Measurements from ENCODE around the gene KPRP. TPM values are rescaled to one million over a fixed set of nuclear protein-coding genes. Genes with fewer than 3 reads are reported as not detected.

The KPRP gene
- total RNA-seq, 2 experiments from 2014 or later = not detected

GRCh38 chr1:152796421-152796820, 38.6 kb downstream of the KPRP start, which contains the start of gene LCE1D:
Gene LCE1D (plus strand): TSS chr1:152796721. CDS start chr1:152797795, 1,074 bp downstream.
- Mint-ChIP-seq H3K36me3 (no peaks in the 10 kb centered on the region), H3K9me3 (ENCODE audit: low read depth) (no peaks in the 10 kb centered on the region), H3K4me3 (no peak within 1 kb of the TSS), H3K4me1 (no peaks in the 10 kb centered on the region), H3K27ac (no peak within 1 kb of the TSS), H3K27me3 (peaks cover 7% of the 10 kb centered on the region)
- CTCF ChIA-PET = no interaction called here
- no peak for ATAC-seq
- no peak for DNase-seq

- ATAC-seq (no peak), DNase-seq (no peak)
- H3K4me3 Mint-ChIP-seq = no peak overlapping the region
- CTCF ChIA-PET = no interaction called here
- no peaks in the 10 kb centered on the region for H3K36me3 Mint-ChIP-seq
- no peak overlapping the region for H3K27ac Mint-ChIP-seq
- peaks cover 13% of the 10 kb centered on the region for H3K27me3 Mint-ChIP-seq
- H3K4me1 Mint-ChIP-seq = no peaks in the 10 kb centered on the region
- no peaks in the 10 kb centered on the region for H3K9me3 Mint-ChIP-seq (ENCODE audit: low read depth)
These were observed 43.5 kb downstream of the KPRP start for GRCh38 chr1:152801333-152801732.

- no peak within 1 kb of the TSS for H3K4me3 Mint-ChIP-seq
- H3K9me3 Mint-ChIP-seq (ENCODE audit: low read depth) = no peaks in the 10 kb centered on the region
- no peak within 1 kb of the TSS for H3K27ac Mint-ChIP-seq
- no peaks in the 10 kb centered on the region for H3K4me1 Mint-ChIP-seq
- CTCF ChIA-PET = no interaction called here
- no peaks in the 10 kb centered on the region for H3K36me3 Mint-ChIP-seq
- ATAC-seq (no peak), DNase-seq (no peak)
- H3K27me3 Mint-ChIP-seq = peaks cover 15% of the 10 kb centered on the region
These were observed 48.8 kb downstream of the KPRP start, which contains the start of gene LCE1C for GRCh38 chr1:152806576-152806975. Gene LCE1C (minus strand): TSS chr1:152806651. CDS start chr1:152805478, 1,173 bp downstream.

- H3K4me3 Mint-ChIP-seq = no peak overlapping the region
- no peak for DNase-seq
- no peaks in the 10 kb centered on the region for H3K36me3 Mint-ChIP-seq
- peaks cover 2% of the 10 kb centered on the region for H3K9me3 Mint-ChIP-seq (ENCODE audit: low read depth)
- no peaks in the 10 kb centered on the region for H3K4me1 Mint-ChIP-seq
- CTCF ChIA-PET = no interaction called here
- H3K27ac Mint-ChIP-seq = no peak overlapping the region
- no peak for ATAC-seq
- peaks cover 15% of the 10 kb centered on the region for H3K27me3 Mint-ChIP-seq
These were observed 53.2 kb downstream of the KPRP start for GRCh38 chr1:152811050-152811449.

Other genes with a start within 250 kb of the KPRP start
- not detected for gene LCE5A, start 247.2 kb upstream of the KPRP start, total RNA-seq
- gene CRCT1, start 243.5 kb upstream of the KPRP start, total RNA-seq = not detected
- not detected for gene LCE3E, start 191.2 kb upstream of the KPRP start, total RNA-seq
- not detected for gene LCE3D, start 177.5 kb upstream of the KPRP start, total RNA-seq
- not detected for gene LCE3C, start 157.8 kb upstream of the KPRP start, total RNA-seq
- not detected for gene LCE3B, start 144.2 kb upstream of the KPRP start, total RNA-seq
- not detected for gene LCE3A, start 134.9 kb upstream of the KPRP start, total RNA-seq
- not detected for gene LCE2D, start 94.6 kb upstream of the KPRP start, total RNA-seq
- gene LCE2C, start 82.7 kb upstream of the KPRP start, total RNA-seq = not detected
- not detected for gene LCE2B, start 71.9 kb upstream of the KPRP start, total RNA-seq
- gene LCE2A, start 59.7 kb upstream of the KPRP start, total RNA-seq = not detected
- not detected for gene LCE4A, start 49.9 kb upstream of the KPRP start, total RNA-seq
- not detected for gene LCE1F, start 17.1 kb downstream of the KPRP start, total RNA-seq
- gene LCE1E, start 28.2 kb downstream of the KPRP start, total RNA-seq = not detected
- not detected for gene LCE1D, start 38.7 kb downstream of the KPRP start, total RNA-seq
- not detected for gene LCE1C, start 48.6 kb downstream of the KPRP start, total RNA-seq
- not detected for gene LCE1B, start 53.9 kb downstream of the KPRP start, total RNA-seq
- gene LCE1A, start 69.4 kb downstream of the KPRP start, total RNA-seq = not detected
- not detected for gene LCE6A, start 84.8 kb downstream of the KPRP start, total RNA-seq
- not detected for gene LCE7A, start 102.0 kb downstream of the KPRP start, total RNA-seq
- not detected for gene SMCP, start 120.3 kb downstream of the KPRP start, total RNA-seq
- gene IVL, start 150.5 kb downstream of the KPRP start, total RNA-seq = not detected
- gene SPRR5, start 189.2 kb downstream of the KPRP start, total RNA-seq = not detected
- not detected for gene SPRR4, start 212.6 kb downstream of the KPRP start, total RNA-seq
- gene SPRR1A, start 226.1 kb downstream of the KPRP start, total RNA-seq = not detected
- not detected for gene SPRR3, start 243.7 kb downstream of the KPRP start, total RNA-seq

Data from activated CD8-positive, alpha-beta memory T cell treated with anti-CD3 and anti-CD28 coated beads, Interleukin-2, amount 10 ng/mL, durations not matched to agents 7 days and 5 days (primary cell).